ENCODE results near the gene THSD8. TPM values are rescaled to one million over a fixed set of nuclear protein-coding genes. Genes with fewer than 3 reads are reported as not detected.
"Not testable (repeated sequence)": the region's sequence is repeated elsewhere in the genome, so short reads cannot be mapped to it uniquely, and the experiment has no call there.

THSD8 gene
- polyA plus RNA-seq, 3 donors = 0.38 to 1.8 (median 0.52) TPM

GRCh38 chr19:12800923-12801465 is 875 bp upstream of the THSD8 start:
- H3K27ac ChIP-seq (ENCODE audit: low read depth, low read length) = no peak overlapping the region
- WGBS, 3 donors = 3 to 14% (median 10%) methylated on average over 35 to 38 of the region's 38 CpGs

GRCh38 chr19:12802267-12803106 is 618 bp downstream of the THSD8 start:
- H3K27ac ChIP-seq (ENCODE audit: low read depth, low read length) = no peak overlapping the region
- WGBS, 3 donors = 33 to 48% (median 40%) methylated on average over 22 of the region's 22 CpGs

GRCh38 chr19:12804051-12804450 is 2.2 kb downstream of the THSD8 start:
- H3K27ac ChIP-seq (ENCODE audit: low read depth, low read length) = no peak overlapping the region
- WGBS, 3 donors = 91 to 94% (median 93%) methylated on average over 26 of the region's 26 CpGs

DNA sequence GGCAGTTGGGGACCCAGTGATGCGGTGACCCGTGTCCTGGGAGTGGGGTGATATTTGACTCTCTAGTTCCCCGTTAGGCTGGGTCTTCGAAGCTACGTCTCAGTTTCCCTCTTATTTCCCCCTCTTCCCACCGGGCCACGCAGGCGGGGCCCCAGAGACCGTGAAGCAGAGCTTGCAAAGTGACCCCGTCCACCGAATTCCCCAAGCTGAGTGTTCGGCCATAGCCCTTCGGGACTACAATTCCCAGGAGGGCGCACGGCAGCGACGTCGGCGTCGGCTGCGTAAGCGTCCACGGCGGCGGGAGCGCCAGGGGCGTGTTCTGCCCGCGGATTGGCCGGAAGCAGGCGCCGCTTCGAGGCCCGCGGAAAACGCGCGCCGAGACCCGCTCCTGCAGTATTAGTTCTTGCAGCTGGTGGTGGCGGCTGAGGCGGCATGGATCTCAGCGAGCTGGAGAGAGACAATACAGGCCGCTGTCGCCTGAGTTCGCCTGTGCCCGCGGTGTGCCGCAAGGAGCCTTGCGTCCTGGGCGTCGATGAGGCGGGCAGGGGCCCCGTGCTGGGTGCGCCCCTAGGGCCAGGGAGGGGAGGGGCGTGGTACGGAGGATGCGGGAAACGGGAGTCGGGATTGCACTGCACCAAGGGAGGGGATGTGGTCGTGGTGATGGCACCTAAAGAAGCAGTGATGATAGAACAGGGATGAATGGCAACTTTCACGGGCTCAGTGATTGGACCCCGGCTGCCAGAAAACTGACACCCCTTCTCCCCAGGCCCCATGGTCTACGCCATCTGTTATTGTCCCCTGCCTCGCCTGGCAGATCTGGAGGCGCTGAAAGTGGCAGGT is 4.6 kb downstream of the THSD8 start, which contains the start of gene RNASEH2A:
Gene RNASEH2A (plus strand): TSS at position 343 of the 840 bp plus-strand sequence. CDS start 90 bp downstream, at position 433.
- H3K27ac ChIP-seq (ENCODE audit: low read depth, low read length) = no peak within 1 kb of the TSS
- 4% methylated on average over 63 to 66 of the region's 66 CpGs for WGBS, 3 donors

GRCh38 chr19:12815088-12815487 is 13.2 kb downstream of the THSD8 start:
- H3K27ac ChIP-seq (ENCODE audit: low read depth, low read length) = no peak overlapping the region
- WGBS, 3 donors = 89 to 92% (median 92%) methylated on average over 7 of the region's 7 CpGs

GRCh38 chr19:12817188-12817587 is 15.3 kb downstream of the THSD8 start:
- 91 to 97% (median 92%) methylated on average over 6 of the region's 6 CpGs for WGBS, 3 donors
- not testable (repeated sequence) for H3K27ac ChIP-seq (ENCODE audit: low read depth, low read length)

GRCh38 chr19:12817810-12818209 is 15.9 kb downstream of the THSD8 start:
- not testable (repeated sequence) for H3K27ac ChIP-seq (ENCODE audit: low read depth, low read length)
- WGBS, 3 donors = 90 to 94% (median 93%) methylated on average over 11 of the region's 11 CpGs

GRCh38 chr19:12821761-12822160 is 19.9 kb downstream of the THSD8 start:
- WGBS, 3 donors = 86 to 93% (median 93%) methylated on average over 2 of the region's 2 CpGs
- H3K27ac ChIP-seq (ENCODE audit: low read depth, low read length) = no peak overlapping the region

DNA sequence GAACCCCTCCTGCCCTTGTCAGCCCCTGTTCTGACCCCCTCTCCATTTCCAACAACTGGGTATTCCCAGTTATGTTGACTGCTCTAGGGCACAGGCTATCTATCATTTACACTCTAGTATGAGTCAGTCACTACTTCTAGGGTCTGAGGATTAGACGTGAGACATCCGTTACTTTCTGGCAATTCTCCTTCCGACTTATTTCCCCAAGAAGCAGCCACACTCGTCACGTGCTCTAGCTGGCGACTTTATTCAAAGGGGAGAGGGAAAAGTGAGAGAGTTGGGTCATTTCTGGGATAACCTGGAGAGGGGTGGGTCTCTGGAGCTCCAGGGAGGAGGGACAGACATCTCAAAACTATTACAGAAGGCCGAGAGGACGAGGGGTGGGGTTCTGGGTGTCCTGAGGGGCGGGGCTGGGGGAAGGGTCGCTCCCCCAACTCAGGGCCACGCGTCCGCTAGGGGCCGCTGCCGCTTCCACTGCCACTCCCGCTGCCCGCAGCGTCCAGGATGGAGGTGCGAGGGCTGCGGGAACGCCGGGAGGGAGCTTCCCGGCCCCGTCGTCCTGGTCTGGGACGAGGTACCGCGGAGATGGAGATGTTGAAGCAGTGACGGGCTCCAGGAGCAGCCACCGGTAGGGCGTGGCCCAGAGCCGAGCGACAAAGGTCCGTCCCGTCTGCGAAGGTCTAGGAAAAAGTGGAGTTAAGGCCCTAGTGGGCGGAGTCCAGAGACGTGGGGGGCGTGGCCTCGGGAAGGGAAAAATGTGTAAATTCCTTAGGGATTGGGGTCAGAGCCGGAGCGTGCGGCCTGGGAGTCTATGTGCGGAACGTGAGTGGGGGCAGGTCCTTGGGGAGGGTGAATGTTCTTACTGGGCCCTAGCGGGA is 23.6 kb downstream of the THSD8 start:
- 5 to 7% (median 6%) methylated on average over 40 to 46 of the region's 46 CpGs for WGBS, 3 donors
- H3K27ac ChIP-seq (ENCODE audit: low read depth, low read length) = no peak overlapping the region

- 3 to 9% (median 8%) methylated on average over 23 of the region's 23 CpGs for WGBS, 3 donors
- no peak overlapping the region for H3K27ac ChIP-seq (ENCODE audit: low read depth, low read length)
Observed at GRCh38 chr19:12828494-12828893, 26.6 kb downstream of the THSD8 start.

GRCh38 chr19:12833418-12833737 is 31.5 kb downstream of the THSD8 start:
- 1 to 2% (median 2%) methylated on average over 3 to 5 of the region's 5 CpGs for WGBS, 3 donors
- H3K27ac ChIP-seq (ENCODE audit: low read depth, low read length) = no peak overlapping the region

DNA sequence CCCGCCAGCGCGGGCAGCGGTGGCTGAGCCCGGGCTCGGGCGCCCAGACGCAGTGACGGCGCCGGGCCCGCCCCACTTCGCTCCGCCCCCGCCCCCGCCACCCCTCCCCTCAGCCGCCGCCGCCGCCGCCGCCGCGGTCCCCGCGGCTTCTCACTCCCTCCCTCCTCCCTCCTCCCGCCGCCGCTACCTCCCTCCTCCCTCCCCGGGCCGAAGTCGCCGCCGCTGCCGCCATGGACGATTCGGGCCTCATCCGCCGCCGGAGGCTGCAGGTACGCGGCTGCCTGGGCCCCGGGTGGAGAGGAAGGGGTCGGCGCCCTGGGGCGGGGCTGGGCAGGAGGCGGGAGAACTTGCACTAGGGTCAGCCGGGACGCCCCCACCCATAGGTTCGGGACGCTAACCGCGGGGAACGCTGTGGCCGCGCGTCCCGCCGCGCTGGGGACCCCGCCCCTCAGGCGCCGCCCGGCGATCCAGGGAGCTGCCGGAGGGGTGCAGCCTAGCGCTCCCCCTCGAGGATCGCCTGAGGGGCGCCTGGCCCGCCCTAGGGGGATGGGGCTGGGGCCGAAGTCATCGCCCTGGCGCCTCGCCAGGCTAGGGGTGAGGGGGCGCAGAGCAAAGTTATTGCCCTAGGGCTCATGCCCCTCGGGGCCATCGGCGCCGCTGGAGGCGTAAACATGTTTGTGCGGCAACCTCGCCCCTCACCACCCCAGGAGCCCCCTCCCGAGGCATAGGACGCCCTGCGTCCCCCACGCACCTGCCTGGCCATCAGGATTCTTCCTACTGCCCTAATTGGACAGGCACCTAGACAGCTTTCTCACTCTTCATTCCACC is 32.1 kb downstream of the THSD8 start:
- 1% methylated on average over 30 to 82 of the region's 87 CpGs for WGBS, 3 donors
- H3K27ac ChIP-seq (ENCODE audit: low read depth, low read length) = no peak overlapping the region

DNA sequence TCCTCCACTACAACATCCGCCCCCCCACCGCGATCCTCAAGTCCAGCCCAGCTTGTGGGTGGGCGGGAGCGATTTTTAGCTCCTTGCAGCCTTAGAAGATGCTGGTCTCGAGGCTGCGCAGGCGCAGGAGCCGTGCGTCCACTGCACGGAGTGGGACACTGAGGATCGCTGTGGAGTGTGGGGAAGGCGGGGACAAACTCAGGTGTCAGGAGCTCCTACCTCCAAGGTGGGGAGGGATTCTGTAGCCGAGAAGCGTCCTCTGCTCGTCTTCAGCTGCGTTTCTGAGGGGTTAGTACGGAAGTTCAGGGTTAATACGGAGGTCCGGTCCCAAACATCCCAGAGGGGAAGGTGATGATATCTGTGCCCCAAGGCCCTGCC is 32.7 kb downstream of the THSD8 start, which contains the start of gene RTBDN:
Gene RTBDN (minus strand): TSS at position 14 of the 378 bp plus-strand sequence. CDS start 4,600 bp downstream, outside the sequence.
- no peak within 1 kb of the TSS for H3K27ac ChIP-seq (ENCODE audit: low read depth, low read length)
- 8 to 9% (median 8%) methylated on average over 20 of the region's 20 CpGs for WGBS, 3 donors

- 6 to 8% (median 6%) methylated on average over 39 of the region's 39 CpGs for WGBS, 3 donors
- no peak overlapping the region for H3K27ac ChIP-seq (ENCODE audit: low read depth, low read length)
Observed at GRCh38 chr19:12834976-12835757, 33.3 kb downstream of the THSD8 start.

DNA sequence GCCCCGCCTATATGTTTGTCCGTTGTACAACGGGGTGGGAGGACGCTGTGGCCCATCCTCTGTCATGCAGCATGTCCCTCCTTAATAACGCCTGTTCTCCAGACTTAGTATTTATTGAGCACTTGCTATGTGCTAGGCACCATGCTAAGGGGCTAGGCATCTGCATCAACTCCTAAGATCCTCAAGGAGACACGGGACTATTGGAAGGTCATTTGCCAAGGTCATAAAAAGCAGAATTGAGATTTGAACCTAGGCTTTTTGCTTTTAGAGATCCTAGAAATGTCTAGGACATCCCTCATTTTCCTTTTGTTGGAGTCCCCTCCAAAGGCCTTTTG is 34.6 kb downstream of the THSD8 start:
- WGBS, 3 donors = 5% methylated on average over 6 of the region's 6 CpGs
- no peak overlapping the region for H3K27ac ChIP-seq (ENCODE audit: low read depth, low read length)

- H3K27ac ChIP-seq (ENCODE audit: low read depth, low read length) = no peak overlapping the region
- WGBS, 3 donors = 71 to 84% (median 80%) methylated on average over 4 of the region's 4 CpGs
Observed at GRCh38 chr19:12837225-12837624, 35.4 kb downstream of the THSD8 start.

All from adipose tissue (tissue), 3 donors.